PC-3 (cell line): ENCODE data around the gene SLC15A2. TPM values are rescaled to one million over a fixed set of nuclear protein-coding genes. Genes with fewer than 3 reads are reported as not detected.

Experiments used
- ATAC-seq: fragments of 200-7000 bp; cut with Tn5 transposase; 2 replicates; pipeline ENCODE4 v1.9.1; 2020; ENCODE audit warnings: mild to moderate bottlenecking, moderate library complexity
- BruUV-seq: library from RNA; stranded (reverse); fragments of 400-500 nt; replicated peaks from 2 replicates; lab custom pipeline; 2021; lab: Mats Ljungman, UMichigan
- CTCF ChIA-PET: fragments of 300-600 bp; sonication (Branson Sonifier 250); formaldehyde crosslinking; loops from one replicate; lab custom pipeline; 2022; ENCODE audit warnings: antibody characterized with exemption; lab: Charles Lee
- POLR2A ChIA-PET: fragments of 300-600 bp; sonication (Branson Sonifier 250); formaldehyde crosslinking; loops from one replicate; lab custom pipeline; 2022; ENCODE audit warnings: antibody characterized with exemption; ENCODE audit not compliant: unreplicated experiment; lab: Charles Lee
- DNase-seq: peaks from one replicate; pipeline ENCODE4 v3.0.0-alpha.2; 2015
- H2AFZ ChIP-seq: fragments of 300-600 bp; sonication (generic); 2 replicates; pipeline ENCODE4 v1.6.0; 2016; ENCODE audit warnings: antibody characterized with exemption, low read length
- H3F3A ChIP-seq: fragments of 300-600 bp; sonication (generic); one replicate; pipeline ENCODE4 v1.6.0; 2017; ENCODE audit warnings: antibody characterized with exemption, low read length, control low read depth, mild to moderate bottlenecking; ENCODE audit not compliant: unreplicated experiment
- H3K27ac ChIP-seq: fragments of 300-600 bp; sonication (generic); 2 replicates; pipeline ENCODE4 v1.5.1; 2016; ENCODE audit warnings: mild to moderate bottlenecking, low read length
- H3K27me3 ChIP-seq: fragments of 300-600 bp; sonication (generic); 2 replicates; pipeline ENCODE4 v1.6.1; 2016; ENCODE audit warnings: low read length, mixed read lengths
- H3K36me3 ChIP-seq: fragments of 300-600 bp; sonication (generic); 2 replicates; pipeline ENCODE4 v1.6.1; 2016; ENCODE audit warnings: low read depth, mixed run types, low read length, mixed read lengths
- H3K4me1 ChIP-seq: fragments of 300-600 bp; sonication (generic); 2 replicates; pipeline ENCODE4 v1.5.1; 2016; ENCODE audit warnings: low read length; ENCODE audit not compliant: insufficient read depth
- H3K4me2 ChIP-seq: fragments of 300-600 bp; sonication (generic); 2 replicates; pipeline ENCODE4 v1.6.0; 2016; ENCODE audit warnings: low read length
- H3K4me3 ChIP-seq: fragments of 300-600 bp; sonication (generic); 2 replicates; pipeline ENCODE4 v1.5.1; 2016; ENCODE audit warnings: mild to moderate bottlenecking, low read length, mixed read lengths
- H3K79me2 ChIP-seq: fragments of 300-600 bp; sonication (generic); 2 replicates; pipeline ENCODE4 v1.6.1; 2017; ENCODE audit warnings: low read length, mixed read lengths
- H3K9ac ChIP-seq: fragments of 300-600 bp; sonication (generic); 2 replicates; pipeline ENCODE4 v1.6.0; 2016; ENCODE audit warnings: mild to moderate bottlenecking, low read length
- H3K9me2 ChIP-seq: fragments of 300-600 bp; sonication (generic); replicated peaks from 2 replicates; pipeline ENCODE4 v1.6.1; 2016; ENCODE audit warnings: mixed run types, low read length, mixed read lengths
- H3K9me3 ChIP-seq: fragments of 300-600 bp; sonication (generic); 2 replicates; pipeline ENCODE4 v1.6.1; 2016; ENCODE audit warnings: low read length, mixed read lengths
- H4K20me1 ChIP-seq: fragments of 300-600 bp; sonication (generic); 2 replicates; pipeline ENCODE4 v1.6.1; 2016; ENCODE audit warnings: low read length, mixed read lengths
- EZH2 ChIP-seq: fragments of 300-600 bp; sonication (generic); IDR thresholded peaks from one replicate; pipeline ENCODE4 v1.6.1; 2017; ENCODE audit warnings: antibody characterized with exemption, mild to moderate bottlenecking, low read length; ENCODE audit not compliant: unreplicated experiment
- EZH2phosphoT487 ChIP-seq: fragments of 300-600 bp; sonication (generic); IDR thresholded peaks from 2 replicates; pipeline ENCODE4 v1.6.1; 2018; ENCODE audit warnings: mild to moderate bottlenecking, antibody characterized with exemption, low read length, borderline replicate concordance
- intact Hi-C: fragments of 100-400 bp; cut with micrococcal nuclease; formaldehyde crosslinking; loops from 2 replicates; pipeline ENCODE4 v1.9.0; 2023
- total RNA-seq: library from RNA; depleted of rRNA; stranded (reverse); fragments of >200 nt; gene quantifications from 2 replicates; pipeline ENCODE4 v1.2.3, GENCODE V29; 2014
- TF ChIP-seq, protein P1 (sequence below): fragments of 300-600 bp; sonication (generic); conservative IDR thresholded peaks from 2 replicates; pipeline ENCODE4 v1.5.1; 2017; ENCODE audit warnings: antibody characterized with exemption, low read depth, mild to moderate bottlenecking, low read length

Gene SLC15A2
- total RNA-seq, 1 experiment from 2014 or later = 0.91 TPM

DNA sequence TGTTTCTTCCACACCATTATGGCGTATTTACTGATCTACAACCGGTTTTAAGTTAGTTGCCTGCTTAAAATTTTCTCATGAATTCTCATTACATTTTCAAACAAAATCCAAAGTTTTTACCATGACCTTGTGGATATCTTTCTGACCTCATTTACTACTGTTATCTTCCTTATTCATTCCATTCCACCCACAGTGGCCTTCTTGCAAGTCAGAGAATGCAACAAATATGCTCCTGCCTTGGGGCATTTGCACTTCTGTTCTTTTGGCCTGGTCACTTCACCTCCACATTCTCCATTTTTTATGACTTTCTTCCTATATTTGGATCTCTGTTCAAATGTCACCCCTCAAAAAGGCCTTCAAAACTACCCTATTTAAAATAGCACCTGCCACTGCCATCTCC, 8.8 kb upstream of the SLC15A2 start:
- intact Hi-C loops = no loop called here
- Histone ChIP-seq H3K27ac (no peak overlapping the region), H4K20me1 (no peaks in the 10 kb centered on the region), H3K27me3 (no peaks in the 10 kb centered on the region), H2AFZ (no peak overlapping the region), H3K4me2 (no peak overlapping the region), H3K9me3 (no peaks in the 10 kb centered on the region), H3K4me3 (no peak overlapping the region), H3K36me3 (no peaks in the 10 kb centered on the region), H3K9me2 (no peaks in the 10 kb centered on the region), H3K9ac (no peak overlapping the region), H3F3A (no peaks in the 10 kb centered on the region), H3K4me1 (peaks cover 9% of the 10 kb centered on the region; the same call in 1 of the 2 replicates), H3K79me2 (no peaks in the 10 kb centered on the region)
- no peak for ATAC-seq
- no TSS peak for BruUV-seq
- DNase-seq = no peak
- CTCF ChIA-PET = no interaction called here
- TF ChIP-seq EZH2phosphoT487 = no peak
- TF ChIP-seq EZH2 = no peak
- TF ChIP-seq, protein P1, sequence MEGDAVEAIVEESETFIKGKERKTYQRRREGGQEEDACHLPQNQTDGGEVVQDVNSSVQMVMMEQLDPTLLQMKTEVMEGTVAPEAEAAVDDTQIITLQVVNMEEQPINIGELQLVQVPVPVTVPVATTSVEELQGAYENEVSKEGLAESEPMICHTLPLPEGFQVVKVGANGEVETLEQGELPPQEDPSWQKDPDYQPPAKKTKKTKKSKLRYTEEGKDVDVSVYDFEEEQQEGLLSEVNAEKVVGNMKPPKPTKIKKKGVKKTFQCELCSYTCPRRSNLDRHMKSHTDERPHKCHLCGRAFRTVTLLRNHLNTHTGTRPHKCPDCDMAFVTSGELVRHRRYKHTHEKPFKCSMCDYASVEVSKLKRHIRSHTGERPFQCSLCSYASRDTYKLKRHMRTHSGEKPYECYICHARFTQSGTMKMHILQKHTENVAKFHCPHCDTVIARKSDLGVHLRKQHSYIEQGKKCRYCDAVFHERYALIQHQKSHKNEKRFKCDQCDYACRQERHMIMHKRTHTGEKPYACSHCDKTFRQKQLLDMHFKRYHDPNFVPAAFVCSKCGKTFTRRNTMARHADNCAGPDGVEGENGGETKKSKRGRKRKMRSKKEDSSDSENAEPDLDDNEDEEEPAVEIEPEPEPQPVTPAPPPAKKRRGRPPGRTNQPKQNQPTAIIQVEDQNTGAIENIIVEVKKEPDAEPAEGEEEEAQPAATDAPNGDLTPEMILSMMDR = no peak
- POLR2A ChIA-PET = no interaction called here

DNA sequence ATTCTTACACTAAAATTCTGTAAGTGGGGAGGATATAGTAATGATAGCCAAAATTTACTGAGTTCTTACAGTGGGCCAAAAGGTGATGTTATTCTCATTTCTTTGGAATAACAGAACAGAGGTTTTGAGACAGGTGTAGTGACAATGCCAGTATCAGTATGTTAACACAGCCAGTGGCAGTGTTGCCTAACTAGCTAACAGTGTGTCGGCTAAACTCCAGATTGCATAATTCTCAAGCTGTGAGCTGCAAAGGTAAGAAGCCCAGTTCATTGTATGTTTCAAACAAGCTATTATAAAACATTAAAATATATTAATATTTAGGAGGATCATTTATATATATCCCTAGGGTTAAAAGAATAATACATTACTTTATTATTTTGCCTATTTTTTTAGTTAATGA, 920 bp downstream of the SLC15A2 start:
- Histone ChIP-seq H3K36me3 (no peaks in the 10 kb centered on the region), H3K9me3 (no peaks in the 10 kb centered on the region), H4K20me1 (no peaks in the 10 kb centered on the region), H3F3A (no peaks in the 10 kb centered on the region), H3K4me1 (no peaks in the 10 kb centered on the region), H3K9ac (no peak overlapping the region), H3K27me3 (no peaks in the 10 kb centered on the region), H3K79me2 (no peaks in the 10 kb centered on the region), H2AFZ (no peak overlapping the region), H3K4me2 (no peak overlapping the region), H3K9me2 (no peaks in the 10 kb centered on the region), H3K4me3 (no peak overlapping the region), H3K27ac (no peak overlapping the region)
- DNase-seq (no peak), ATAC-seq (no peak)
- ChIA-PET CTCF (no interaction called here), POLR2A (no interaction called here)
- TF ChIP-seq EZH2 = no peak
- TF ChIP-seq, protein P1 = no peak
- no peak for TF ChIP-seq EZH2phosphoT487
- BruUV-seq = no TSS peak
- intact Hi-C loops = no loop called here

DNA sequence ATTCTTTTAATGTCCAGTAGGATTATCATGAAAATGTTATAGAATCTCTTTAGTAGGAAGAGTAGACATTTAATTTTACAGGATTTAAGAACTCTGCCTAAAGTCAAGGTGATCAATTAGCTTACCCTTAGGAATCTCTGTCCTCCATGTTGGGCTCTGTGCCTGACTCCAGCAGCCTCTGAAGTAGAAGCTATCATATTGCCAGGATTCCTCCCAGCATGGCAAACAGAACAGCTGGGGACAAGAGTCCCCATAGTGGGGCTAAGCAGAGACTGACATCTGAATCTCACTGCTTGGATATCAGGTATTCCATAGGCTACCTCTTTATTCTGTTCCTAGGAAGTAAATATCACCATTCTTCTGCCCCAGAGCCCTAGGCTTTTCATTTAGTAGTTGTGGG, 1.5 kb downstream of the SLC15A2 start:
- Histone ChIP-seq H3K36me3 (no peaks in the 10 kb centered on the region), H3K4me2 (no peak overlapping the region), H3K9ac (no peak overlapping the region), H3K27me3 (no peaks in the 10 kb centered on the region), H3K4me3 (no peak overlapping the region), H3K9me2 (no peaks in the 10 kb centered on the region), H3K27ac (no peak overlapping the region), H3K9me3 (no peaks in the 10 kb centered on the region), H3F3A (no peaks in the 10 kb centered on the region), H3K79me2 (no peaks in the 10 kb centered on the region), H2AFZ (no peak overlapping the region), H3K4me1 (no peaks in the 10 kb centered on the region), H4K20me1 (no peaks in the 10 kb centered on the region)
- intact Hi-C loops = no loop called here
- CTCF ChIA-PET = no interaction called here
- no peak for TF ChIP-seq EZH2phosphoT487
- TF ChIP-seq EZH2 = no peak
- TF ChIP-seq, protein P1 = no peak
- ATAC-seq (no peak), DNase-seq (no peak)
- no TSS peak for BruUV-seq
- POLR2A ChIA-PET = no interaction called here
